Measurements from ENCODE around the gene IL18BP. TPM values are rescaled to one million over a fixed set of nuclear protein-coding genes. Genes with fewer than 3 reads are reported as not detected.

IL18BP gene
- total and polyA plus RNA-seq, 9 of the 15 experiments (the other 6 are each of a cell fraction or from before 2014, with no cell fraction given) = 0.34 to 9.4 (median 3.2) TPM

DNA sequence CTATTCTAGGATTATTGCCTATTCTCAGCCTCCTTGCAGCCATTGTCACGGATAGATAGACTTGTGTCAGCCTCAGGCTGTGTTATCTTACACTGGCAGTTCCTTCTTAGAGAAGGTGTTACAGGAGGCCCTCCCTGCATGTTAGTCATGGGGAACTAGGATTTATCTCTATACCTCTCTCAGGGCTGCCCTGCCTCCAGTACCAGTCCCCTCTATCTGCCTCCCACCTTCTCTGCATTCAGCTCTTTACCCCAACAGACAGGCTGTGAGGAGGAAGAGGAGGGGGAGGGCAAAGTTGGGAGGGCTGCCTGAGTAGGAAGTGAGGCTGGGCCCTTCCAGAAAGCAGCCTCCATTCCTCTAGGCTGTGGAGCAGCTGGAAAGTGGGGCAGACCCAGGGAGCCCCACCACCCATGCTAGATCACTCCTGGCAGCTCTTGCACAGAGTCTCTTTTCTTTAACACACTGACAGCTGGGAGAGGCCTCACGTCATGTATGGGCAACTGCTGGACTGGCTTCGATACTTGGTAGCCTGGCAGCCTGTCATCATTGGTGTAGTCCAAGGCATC lies 2.9 kb upstream of the IL18BP start:
- in situ Hi-C loops (cut with MboI) (no loop called here), intact Hi-C loops (cut with micrococcal nuclease) (loop anchor here (5.0 kb wide), 1 partner anchor 134 kb away; no protein-coding TSS in a partner anchor)
- Histone ChIP-seq H3K27ac (ENCODE audit: extremely low read depth, low read depth, low read length) (peak overlapping the region; percentile 69), H3K79me2 (ENCODE audit: control insufficient read depth, insufficient read depth, low read length) (no peaks in the 10 kb centered on the region), H3K36me3 (ENCODE audit: control insufficient read depth, insufficient read depth, low read length) (peaks cover 48% of the 10 kb centered on the region), H2AFZ (ENCODE audit: low read depth, low read length) (no peak overlapping the region), H3K9me1 (ENCODE audit: control insufficient read depth, insufficient read depth, low read length) (peaks cover 14% of the 10 kb centered on the region), H3K4me3 (no peak overlapping the region), H3K4me1 (replicated peaks in 1 of 2; ENCODE audit: control insufficient read depth in 2 of 2, insufficient read depth in 2 of 2, low read length in 2 of 2) (peaks cover 44 to 62% of the 10 kb centered on the region in 2 experiments), H3K27me3 (ENCODE audit: control insufficient read depth in 2 of 2, insufficient read depth in 2 of 2, low read length in 2 of 2) (no peaks in the 10 kb centered on the region), H3K9ac (ENCODE audit: insufficient read depth in 1 of 2, low read depth in 2 of 2, low read length in 2 of 2) (peak overlapping the region; percentile 33 to 70; a peak in 1 of 4 replicates), H4K20me1 (replicated peaks; ENCODE audit: control insufficient read depth, insufficient read depth, low read length) (peaks cover 10% of the 10 kb centered on the region), H3K4me2 (ENCODE audit: insufficient read depth, low read length) (peak overlapping the region; percentile 81), H3K9me3 (replicated peaks; ENCODE audit: control insufficient read depth, insufficient read depth, low read depth, low read length) (no peaks in the 10 kb centered on the region)
- CTCF ChIA-PET (ENCODE audit: low intra/inter-chr PET ratio) = no interaction called here
- DNase-seq (ENCODE audit: extremely low read depth in 1 of 4, low spot score in 3 of 4) (peak; percentile 75 to 93 (median 84)), FAIRE-seq (peak; percentile 97), ATAC-seq (peak; percentile 92)
- 41% methylated on average over 3 of the region's 3 CpGs for WGBS (ENCODE audit: insufficient coverage, low coverage, missing lambda C conversion rate)
- POLR2A ChIA-PET = interaction anchor here (0.7 to 3.5 kb wide), 4 partner anchors 10 to 42 kb away, joined by 3 to 12 read pairs (median 4); no protein-coding TSS in a partner anchor
- no TSS peak for BruUV-seq (replicated peaks)
- no peak for TF ChIP-seq HSF4 (CRISPR knock-in tag; IDR thresholded peaks at IDR 0.05; ENCODE audit: borderline replicate concordance)
- TF ChIP-seq PCBP2 (IDR thresholded peaks at IDR 0.05; ENCODE audit: low read depth, low read length, poor library complexity, severe bottlenecking) = no peak
- TF ChIP-seq ZNF639 (CRISPR knock-in tag; conservative IDR thresholded peaks at IDR 0.05 in 1 of 2, IDR thresholded peaks at IDR 0.05 in 1 of 2) = peak in 1 of 2 experiments; percentile 65; a peak in 2 of 4 replicates
- TF ChIP-seq MTA3 (IDR thresholded peaks at IDR 0.05; ENCODE audit: borderline replicate concordance) = peak; percentile 59; the same call in 1 of the 2 replicates
- TF ChIP-seq ZNF668 (CRISPR knock-in tag; IDR thresholded peaks at IDR 0.05) = no peak
- TF ChIP-seq NR2C1 (IDR thresholded peaks at IDR 0.05) = no peak
- no peak for TF ChIP-seq NR2C1 (tag; IDR thresholded peaks at IDR 0.05)
- TF ChIP-seq TAL1 (IDR thresholded peaks at IDR 0.05) = peak; percentile 95
- TF ChIP-seq, protein P1, sequence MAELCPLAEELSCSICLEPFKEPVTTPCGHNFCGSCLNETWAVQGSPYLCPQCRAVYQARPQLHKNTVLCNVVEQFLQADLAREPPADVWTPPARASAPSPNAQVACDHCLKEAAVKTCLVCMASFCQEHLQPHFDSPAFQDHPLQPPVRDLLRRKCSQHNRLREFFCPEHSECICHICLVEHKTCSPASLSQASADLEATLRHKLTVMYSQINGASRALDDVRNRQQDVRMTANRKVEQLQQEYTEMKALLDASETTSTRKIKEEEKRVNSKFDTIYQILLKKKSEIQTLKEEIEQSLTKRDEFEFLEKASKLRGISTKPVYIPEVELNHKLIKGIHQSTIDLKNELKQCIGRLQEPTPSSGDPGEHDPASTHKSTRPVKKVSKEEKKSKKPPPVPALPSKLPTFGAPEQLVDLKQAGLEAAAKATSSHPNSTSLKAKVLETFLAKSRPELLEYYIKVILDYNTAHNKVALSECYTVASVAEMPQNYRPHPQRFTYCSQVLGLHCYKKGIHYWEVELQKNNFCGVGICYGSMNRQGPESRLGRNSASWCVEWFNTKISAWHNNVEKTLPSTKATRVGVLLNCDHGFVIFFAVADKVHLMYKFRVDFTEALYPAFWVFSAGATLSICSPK (IDR thresholded peaks at IDR 0.05; ENCODE audit: borderline replicate concordance) = no peak
- peak; percentile 53 for TF ChIP-seq CCNT2 (IDR thresholded peaks at IDR 0.05; ENCODE audit: borderline replicate concordance, extremely low read depth, insufficient read length, low read depth, low read length)
- TF ChIP-seq RUNX1 (IDR thresholded peaks at IDR 0.05; ENCODE audit: low read depth) = no peak
- TF ChIP-seq ZNF239 (CRISPR knock-in tag; IDR thresholded peaks at IDR 0.05) = no peak
- no peak for TF ChIP-seq ZNF253 (CRISPR knock-in tag; conservative IDR thresholded peaks at IDR 0.05)
- TF ChIP-seq MCM3 (IDR thresholded peaks at IDR 0.05) = no peak
- no peak for TF ChIP-seq CHD4 (IDR thresholded peaks at IDR 0.05; ENCODE audit: insufficient read depth, insufficient replicate concordance, low read depth, low read length, poor library complexity, severe bottlenecking)
- TF ChIP-seq PTRF (tag; IDR thresholded peaks at IDR 0.05) = no peak
- TF ChIP-seq SMARCE1 (IDR thresholded peaks at IDR 0.05) = peak; percentile 88; the same call in 1 of the 2 replicates
- TF ChIP-seq MBD2 (IDR thresholded peaks at IDR 0.05; ENCODE audit: borderline replicate concordance, low read depth) = no peak
